HFFc6 (cell line): ENCODE results near the gene DHRS9. TPM values are rescaled to one million over a fixed set of nuclear protein-coding genes. Genes with fewer than 3 reads are reported as not detected.

ENCODE experiments used
- DNase-seq: peaks from one replicate; pipeline ENCODE4 v3.0.0-alpha.2; 2018
- H3K27ac Mint-ChIP-seq: 2 replicates; pipeline ENCODE4 v1.8.0; 2020; ENCODE audit warnings: mild to moderate bottlenecking, mixed read lengths
- H3K27me3 Mint-ChIP-seq: 2 replicates; pipeline ENCODE4 v1.8.0; 2021; ENCODE audit warnings: mild to moderate bottlenecking, moderate library complexity, mixed read lengths; ENCODE audit not compliant: insufficient read depth
- H3K36me3 Mint-ChIP-seq: 2 replicates; pipeline ENCODE4 v1.8.0; 2021; ENCODE audit warnings: low read depth, mixed read lengths
- H3K4me1 Mint-ChIP-seq: 2 replicates; pipeline ENCODE4 v1.8.0; 2020; ENCODE audit warnings: low read depth, mixed read lengths
- H3K4me3 Mint-ChIP-seq: 2 replicates; pipeline ENCODE4 v1.8.0; 2020; ENCODE audit warnings: mild to moderate bottlenecking, moderate library complexity, mixed read lengths
- H3K9me3 Mint-ChIP-seq: 2 replicates; pipeline ENCODE4 v1.8.0; 2020; ENCODE audit warnings: mild to moderate bottlenecking, mixed read lengths
- total RNA-seq, 6 experiments: library from RNA; stranded (reverse); fragmentation: NEBNext Ultra II Directional; extraction: Animal tissue kit (Norgen Biotek cat#: 25700); gene quantifications; 2 replicates in 1 of 6; 3 replicates in 5 of 6; pipeline ENCODE4 v1.2.3, GENCODE V29; 2021
- TF ChIP-seq, protein P1 (sequence below): fragments of 200-600 bp; sonication (generic); IDR thresholded peaks from 2 replicates; pipeline ENCODE4 v1.5.0; 2021; ENCODE audit warnings: antibody characterized with exemption, mild to moderate bottlenecking

DHRS9 gene
- total RNA-seq, 6 experiments from 2014 or later, result not detected

GRCh38 chr2:169065864-169066517 lies 3.4 kb upstream of the DHRS9 start:
- Mint-ChIP-seq H3K27ac (no peak overlapping the region), H3K27me3 (no peaks in the 10 kb centered on the region), H3K9me3 (peaks cover 29% of the 10 kb centered on the region), H3K4me1 (no peaks in the 10 kb centered on the region), H3K4me3 (no peak overlapping the region), H3K36me3 (no peaks in the 10 kb centered on the region)
- TF ChIP-seq, protein P1, sequence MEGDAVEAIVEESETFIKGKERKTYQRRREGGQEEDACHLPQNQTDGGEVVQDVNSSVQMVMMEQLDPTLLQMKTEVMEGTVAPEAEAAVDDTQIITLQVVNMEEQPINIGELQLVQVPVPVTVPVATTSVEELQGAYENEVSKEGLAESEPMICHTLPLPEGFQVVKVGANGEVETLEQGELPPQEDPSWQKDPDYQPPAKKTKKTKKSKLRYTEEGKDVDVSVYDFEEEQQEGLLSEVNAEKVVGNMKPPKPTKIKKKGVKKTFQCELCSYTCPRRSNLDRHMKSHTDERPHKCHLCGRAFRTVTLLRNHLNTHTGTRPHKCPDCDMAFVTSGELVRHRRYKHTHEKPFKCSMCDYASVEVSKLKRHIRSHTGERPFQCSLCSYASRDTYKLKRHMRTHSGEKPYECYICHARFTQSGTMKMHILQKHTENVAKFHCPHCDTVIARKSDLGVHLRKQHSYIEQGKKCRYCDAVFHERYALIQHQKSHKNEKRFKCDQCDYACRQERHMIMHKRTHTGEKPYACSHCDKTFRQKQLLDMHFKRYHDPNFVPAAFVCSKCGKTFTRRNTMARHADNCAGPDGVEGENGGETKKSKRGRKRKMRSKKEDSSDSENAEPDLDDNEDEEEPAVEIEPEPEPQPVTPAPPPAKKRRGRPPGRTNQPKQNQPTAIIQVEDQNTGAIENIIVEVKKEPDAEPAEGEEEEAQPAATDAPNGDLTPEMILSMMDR, result no peak
- DNase-seq, result no peak

DNA sequence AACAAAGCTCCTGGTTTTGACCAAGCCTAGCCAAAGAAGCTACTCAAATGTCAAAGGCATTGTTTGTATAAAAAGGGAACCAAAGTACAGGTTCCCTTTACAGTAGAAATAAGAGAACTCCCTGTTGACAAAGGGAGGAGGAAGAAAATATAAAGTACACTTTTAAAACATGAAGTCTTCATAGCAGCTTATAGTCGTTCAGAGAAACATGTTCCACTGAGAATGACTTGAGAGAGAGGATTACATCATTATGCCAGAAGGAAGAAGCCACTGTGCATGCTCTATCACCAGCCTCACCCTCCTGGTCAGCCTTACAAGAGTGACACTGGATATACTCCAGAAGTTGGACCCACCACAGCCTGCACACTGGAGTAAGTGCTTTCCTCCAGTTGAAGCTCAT lies 2.5 kb upstream of the DHRS9 start:
- H3K9me3 Mint-ChIP-seq, result peaks cover 35% of the 10 kb centered on the region
- H3K4me1 Mint-ChIP-seq, result no peaks in the 10 kb centered on the region
- DNase-seq, result no peak
- TF ChIP-seq, protein P1, result no peak
- H3K36me3 Mint-ChIP-seq, result no peaks in the 10 kb centered on the region
- H3K27me3 Mint-ChIP-seq, result no peaks in the 10 kb centered on the region
- H3K27ac Mint-ChIP-seq, result no peak overlapping the region
- H3K4me3 Mint-ChIP-seq, result no peak overlapping the region

GRCh38 chr2:169069833-169070232 lies 470 bp downstream of the DHRS9 start:
- no peaks in the 10 kb centered on the region for H3K27me3 Mint-ChIP-seq
- H3K36me3 Mint-ChIP-seq, result no peaks in the 10 kb centered on the region
- peaks cover 46% of the 10 kb centered on the region for H3K9me3 Mint-ChIP-seq
- no peak overlapping the region for H3K4me3 Mint-ChIP-seq
- no peaks in the 10 kb centered on the region for H3K4me1 Mint-ChIP-seq
- no peak for DNase-seq
- TF ChIP-seq, protein P1, result no peak
- H3K27ac Mint-ChIP-seq, result no peak overlapping the region

DNA sequence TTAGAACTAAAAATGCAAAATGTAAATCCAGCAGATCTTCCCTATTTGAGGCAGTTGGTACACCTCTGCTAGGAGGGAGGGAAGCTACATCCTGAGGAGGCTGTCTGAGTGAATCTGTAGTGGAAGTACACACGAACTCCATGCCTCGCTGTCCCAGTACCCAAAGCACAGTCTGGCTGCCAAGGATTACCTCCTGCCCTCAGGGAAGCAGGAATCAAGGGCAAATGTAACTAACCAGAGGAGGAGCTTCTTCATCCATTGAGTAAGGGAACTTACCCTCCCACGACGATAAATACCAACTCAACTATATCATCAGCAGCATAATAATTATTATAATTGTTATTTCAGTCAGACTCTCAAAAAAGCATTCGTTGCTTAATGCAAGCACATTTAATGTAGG lies 2.1 kb downstream of the DHRS9 start:
- DNase-seq, result no peak
- no peak overlapping the region for H3K27ac Mint-ChIP-seq
- H3K4me3 Mint-ChIP-seq, result no peak overlapping the region
- H3K4me1 Mint-ChIP-seq, result no peaks in the 10 kb centered on the region
- H3K27me3 Mint-ChIP-seq, result no peaks in the 10 kb centered on the region; the same call in 1 of the 2 replicates
- TF ChIP-seq, protein P1, result no peak
- H3K9me3 Mint-ChIP-seq, result peaks cover 41% of the 10 kb centered on the region
- no peaks in the 10 kb centered on the region for H3K36me3 Mint-ChIP-seq

- H3K4me3 Mint-ChIP-seq, result no peak overlapping the region
- H3K9me3 Mint-ChIP-seq, result peaks cover 45% of the 10 kb centered on the region
- no peaks in the 10 kb centered on the region; the same call in 1 of the 2 replicates for H3K27me3 Mint-ChIP-seq
- TF ChIP-seq, protein P1, result no peak
- no peak overlapping the region for H3K27ac Mint-ChIP-seq
- no peaks in the 10 kb centered on the region for H3K36me3 Mint-ChIP-seq
- H3K4me1 Mint-ChIP-seq, result no peaks in the 10 kb centered on the region
- no peak for DNase-seq
Measured at GRCh38 chr2:169072163-169072925, 3.0 kb downstream of the DHRS9 start.
